Hepatocyte (in vitro differentiated cells): ENCODE measurements around the gene AMOTL1.

Experiments used
- CTCF ChIP-seq: fragments of 200-600 bp; sonication (generic); IDR thresholded peaks from 2 replicates; pipeline ENCODE4 v1.5.1; 2016; ENCODE audit warnings: antibody characterized with exemption, mild to moderate bottlenecking; ENCODE audit not compliant: poor library complexity
- EZH2 ChIP-seq: fragments of 200-600 bp; sonication (generic); IDR thresholded peaks from 2 replicates; pipeline ENCODE4 v1.6.1; 2016; ENCODE audit warnings: antibody characterized with exemption, mild to moderate bottlenecking, borderline replicate concordance

GRCh38 chr11:94856443-94856842 lies 88.3 kb downstream of the AMOTL1 start:
- TF ChIP-seq CTCF (no peak), EZH2 (no peak)
